SK-N-SH (cell line): Measurements from ENCODE around the gene EAF2. TPM values are rescaled to one million over a fixed set of nuclear protein-coding genes. Genes with fewer than 3 reads are reported as not detected.

Source experiments
- CTCF ChIA-PET: fragments of 300-600, 350-600 bp; formaldehyde crosslinking; extraction: SDS; loops from one replicate; lab custom pipeline; 2021; lab: Yijun Ruan, JAX
- POLR2A ChIA-PET: fragments of 350-600 bp; sonication (Branson Sonifier 250); formaldehyde crosslinking; extraction: SDS; loops from one replicate; lab custom pipeline; 2020; ENCODE audit warnings: antibody characterized with exemption, inconsistent platforms; lab: Yijun Ruan, JAX
- DNase-seq: peaks from one replicate; pipeline ENCODE4 v3.0.0; 2012
- H2AFZ ChIP-seq: fragments of 200-600 bp; sonication (generic); 2 replicates; pipeline ENCODE4 v1.8.1; 2016; ENCODE audit warnings: antibody characterized with exemption, mild to moderate bottlenecking, low read depth
- H3F3A ChIP-seq: fragments of 200-600 bp; sonication (generic); replicated peaks from 2 replicates; pipeline ENCODE3; 2016; ENCODE audit warnings: antibody characterized with exemption, mild to moderate bottlenecking; ENCODE audit not compliant: insufficient read depth
- H3K27ac ChIP-seq, 2 experiments: fragments of 200-500 bp in 1 of 2; fragments of 200-600 bp in 1 of 2; sonication (Bioruptor generic) in 1 of 2; sonication (generic), shearing (Covaris generic) in 1 of 2; 2 replicates each; pipeline versions ENCODE4 v1.5.1 to v1.6.1; 2014 to 2016; ENCODE audit warnings: low read depth in 2 of 2, inconsistent platforms in 1 of 2, low read length in 1 of 2, mild to moderate bottlenecking in 1 of 2, mixed read lengths in 1 of 2
- H3K27me3 ChIP-seq: fragments of 200-600 bp; sonication (generic), shearing (Covaris generic); 2 replicates; pipeline ENCODE4 v1.6.1; 2016; ENCODE audit warnings: mixed run types; ENCODE audit not compliant: insufficient read depth
- H3K36me3 ChIP-seq, 2 experiments: fragments of 200-500 bp in 1 of 2; fragments of 200-600 bp in 1 of 2; sonication (Bioruptor generic) in 1 of 2; sonication (generic) in 1 of 2; replicated peaks in 1 of 2; 2 replicates each; pipeline versions ENCODE3 to v1.5.1; 2014 to 2016; ENCODE audit warnings: low read length in 1 of 2, mild to moderate bottlenecking in 1 of 2; ENCODE audit not compliant: insufficient read depth in 2 of 2, control insufficient read depth in 1 of 2
- H3K4me1 ChIP-seq, 2 experiments: fragments of 200-500 bp in 1 of 2; fragments of 200-600 bp in 1 of 2; sonication (Bioruptor generic) in 1 of 2; sonication (generic), shearing (Covaris generic) in 1 of 2; 2 replicates each; pipeline versions ENCODE4 v1.5.1 to v1.6.1; 2014 to 2016; ENCODE audit warnings: low read depth in 1 of 2, low read length in 1 of 2, mixed run types in 1 of 2; ENCODE audit not compliant: insufficient read depth in 2 of 2, control insufficient read depth in 1 of 2
- H3K4me2 ChIP-seq: fragments of 200-600 bp; sonication (generic), shearing (Covaris generic); 2 replicates; pipeline ENCODE4 v1.6.1; 2017; ENCODE audit warnings: mixed run types
- H3K4me3 ChIP-seq, 2 experiments: fragments of 200-500 bp in 1 of 2; fragments of 200-600 bp in 1 of 2; sonication (Bioruptor generic) in 1 of 2; sonication (generic), shearing (Covaris generic) in 1 of 2; 2 replicates each; pipeline versions ENCODE4 v1.5.1 to v1.8.1; 2014 to 2016; ENCODE audit warnings: low read depth in 2 of 2, inconsistent platforms in 1 of 2, low read length in 1 of 2, mild to moderate bottlenecking in 1 of 2, mixed read lengths in 1 of 2, moderate library complexity in 1 of 2
- H3K79me2 ChIP-seq: fragments of 200-600 bp; sonication (generic); 2 replicates; pipeline ENCODE4 v1.8.1; 2017; ENCODE audit warnings: mild to moderate bottlenecking; ENCODE audit not compliant: insufficient read depth
- H3K9ac ChIP-seq: fragments of 200-600 bp; sonication (generic); 2 replicates; pipeline ENCODE4 v1.6.1; 2017; ENCODE audit warnings: mixed run types
- H3K9me2 ChIP-seq: fragments of 200-600 bp; sonication (generic); 2 replicates; pipeline ENCODE4 v1.6.1; 2017; ENCODE audit warnings: mixed run types
- H3K9me3 ChIP-seq: fragments of 200-600 bp; sonication (generic); 2 replicates; pipeline ENCODE4 v1.6.1; 2017; ENCODE audit warnings: mixed run types, mild to moderate bottlenecking, moderate library complexity
- H4K20me1 ChIP-seq: fragments of 200-600 bp; sonication (generic); 2 replicates; pipeline ENCODE4 v1.6.1; 2017; ENCODE audit warnings: mild to moderate bottlenecking, mixed run types; ENCODE audit not compliant: insufficient read depth
- EZH2phosphoT487 ChIP-seq: fragments of 200-600 bp; sonication (generic); IDR thresholded peaks from 2 replicates; pipeline ENCODE4 v1.6.1; 2017; ENCODE audit warnings: low read depth, mixed run types, mild to moderate bottlenecking, antibody characterized with exemption, moderate library complexity, borderline replicate concordance
- FOXJ3 ChIP-seq: sonication (generic); formaldehyde crosslinking; IDR thresholded peaks from 2 replicates; pipeline ENCODE4 v1.5.1; 2020; ENCODE audit warnings: mild to moderate bottlenecking, missing genetic modification reagents
- FOXM1 ChIP-seq: IDR thresholded peaks from 2 replicates; pipeline ENCODE4 v1.4.0; 2012; ENCODE audit warnings: low read depth, mild to moderate bottlenecking
- GABPA ChIP-seq: IDR thresholded peaks from 2 replicates; pipeline ENCODE4 v1.4.0; 2012; ENCODE audit warnings: low read depth, mild to moderate bottlenecking
- GATA2 ChIP-seq: sonication (generic); formaldehyde crosslinking; IDR thresholded peaks from 2 replicates; pipeline ENCODE4 v1.5.0; 2020; ENCODE audit warnings: mild to moderate bottlenecking, missing genetic modification reagents
- JUND ChIP-seq: IDR thresholded peaks from 2 replicates; pipeline ENCODE4 v1.4.0; 2012
- MEF2A ChIP-seq: IDR thresholded peaks from 2 replicates; pipeline ENCODE4 v1.4.0; 2012; ENCODE audit warnings: low read depth, borderline replicate concordance
- NRF1 ChIP-seq: IDR thresholded peaks from 2 replicates; pipeline ENCODE4 v1.6.1; 2012; ENCODE audit warnings: low read depth, mild to moderate bottlenecking, low read length
- RAD21 ChIP-seq: IDR thresholded peaks from 2 replicates; pipeline ENCODE4 v1.6.1; 2012; ENCODE audit warnings: mild to moderate bottlenecking, low read length
- RFX5 ChIP-seq: IDR thresholded peaks from 2 replicates; pipeline ENCODE4 v1.6.1; 2012; ENCODE audit warnings: mild to moderate bottlenecking, improper control_type of control experiment, low read length
- RXRA ChIP-seq: IDR thresholded peaks from 2 replicates; pipeline ENCODE4 v1.4.0; 2012; ENCODE audit warnings: low read depth, mild to moderate bottlenecking, borderline replicate concordance
- TEAD4 ChIP-seq: IDR thresholded peaks from 2 replicates; pipeline ENCODE4 v1.4.0; 2012; ENCODE audit warnings: mild to moderate bottlenecking, borderline replicate concordance; ENCODE audit not compliant: insufficient read depth
- ZBTB33 ChIP-seq: IDR thresholded peaks from 2 replicates; pipeline ENCODE4 v1.4.0; 2012; ENCODE audit warnings: low read depth, borderline replicate concordance
- polyA plus RNA-seq, 3 experiments: library from polyadenylated mRNA; depleted of rRNA; stranded (reverse); fragments of >200 nt; gene quantifications; 2 replicates each; pipeline ENCODE4 v1.2.3, GENCODE V29; 2012
- TF ChIP-seq, protein P1 (sequence below): fragments of 150-350 bp; IDR thresholded peaks from 2 replicates; pipeline ENCODE4 v1.6.1; 2016; ENCODE audit warnings: mild to moderate bottlenecking, low read depth, low read length
- TF ChIP-seq, protein P2 (sequence below): IDR thresholded peaks from 2 replicates; pipeline ENCODE4 v1.4.0; 2012; ENCODE audit warnings: low read depth, borderline replicate concordance
- TF ChIP-seq, protein P3 (sequence below): IDR thresholded peaks from 2 replicates; pipeline ENCODE4 v1.4.0; 2012; ENCODE audit warnings: low read depth

Gene EAF2
- polyA plus RNA-seq, 1 of the 3 experiments (the other 2 are of a cell fraction) = 0.85 TPM

DNA sequence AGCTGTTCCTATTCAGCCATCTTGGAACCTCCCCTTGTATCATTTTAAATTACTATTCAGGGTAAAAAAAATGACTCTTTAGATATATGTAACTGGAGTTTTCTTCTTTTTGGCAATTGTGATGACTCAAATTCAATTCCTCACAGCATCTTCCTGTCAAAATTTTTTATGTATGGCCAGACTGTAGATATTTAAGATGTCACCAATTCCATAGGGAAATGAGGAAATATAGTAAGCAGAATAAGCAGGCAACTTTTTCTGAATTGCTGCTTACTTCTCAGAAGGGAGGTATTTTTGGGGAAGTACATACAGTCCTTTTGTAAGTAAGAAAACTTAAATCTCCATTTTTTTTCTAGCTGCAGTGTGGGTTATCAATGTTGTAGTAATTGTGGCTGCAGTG lies 28.8 kb downstream of the EAF2 start:
- DNase-seq = no peak
- Histone ChIP-seq H3K79me2 (no peaks in the 10 kb centered on the region), H3K36me3 (no peaks in the 10 kb centered on the region), H4K20me1 (no peaks in the 10 kb centered on the region), H3F3A (no peaks in the 10 kb centered on the region), H3K27me3 (no peaks in the 10 kb centered on the region), H3K9me2 (peaks cover 4% of the 10 kb centered on the region; the same call in 1 of the 2 replicates), H2AFZ (no peak overlapping the region), H3K4me2 (no peak overlapping the region), H3K4me3 (no peak overlapping the region), H3K4me1 (no peaks in the 10 kb centered on the region), H3K27ac (no peak overlapping the region), H3K9me3 (no peaks in the 10 kb centered on the region), H3K9ac (no peak overlapping the region)
- POLR2A ChIA-PET = no interaction called here
- no peak for TF ChIP-seq NRF1
- TF ChIP-seq ZBTB33 = no peak
- TF ChIP-seq GABPA = no peak
- TF ChIP-seq GATA2 (CRISPR knock-in tag) = no peak
- TF ChIP-seq FOXM1 = no peak
- no peak for TF ChIP-seq JUND
- no peak for TF ChIP-seq FOXJ3 (CRISPR knock-in tag)
- TF ChIP-seq, protein P1, sequence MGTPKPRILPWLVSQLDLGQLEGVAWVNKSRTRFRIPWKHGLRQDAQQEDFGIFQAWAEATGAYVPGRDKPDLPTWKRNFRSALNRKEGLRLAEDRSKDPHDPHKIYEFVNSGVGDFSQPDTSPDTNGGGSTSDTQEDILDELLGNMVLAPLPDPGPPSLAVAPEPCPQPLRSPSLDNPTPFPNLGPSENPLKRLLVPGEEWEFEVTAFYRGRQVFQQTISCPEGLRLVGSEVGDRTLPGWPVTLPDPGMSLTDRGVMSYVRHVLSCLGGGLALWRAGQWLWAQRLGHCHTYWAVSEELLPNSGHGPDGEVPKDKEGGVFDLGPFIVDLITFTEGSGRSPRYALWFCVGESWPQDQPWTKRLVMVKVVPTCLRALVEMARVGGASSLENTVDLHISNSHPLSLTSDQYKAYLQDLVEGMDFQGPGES = no peak
- no peak for TF ChIP-seq RFX5
- TF ChIP-seq RAD21 = no peak
- TF ChIP-seq MEF2A = no peak
- no peak for TF ChIP-seq TEAD4
- no peak for TF ChIP-seq RXRA
- TF ChIP-seq, protein P2, sequence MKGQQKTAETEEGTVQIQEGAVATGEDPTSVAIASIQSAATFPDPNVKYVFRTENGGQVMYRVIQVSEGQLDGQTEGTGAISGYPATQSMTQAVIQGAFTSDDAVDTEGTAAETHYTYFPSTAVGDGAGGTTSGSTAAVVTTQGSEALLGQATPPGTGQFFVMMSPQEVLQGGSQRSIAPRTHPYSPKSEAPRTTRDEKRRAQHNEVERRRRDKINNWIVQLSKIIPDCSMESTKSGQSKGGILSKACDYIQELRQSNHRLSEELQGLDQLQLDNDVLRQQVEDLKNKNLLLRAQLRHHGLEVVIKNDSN = no peak
- no peak for TF ChIP-seq EZH2phosphoT487
- TF ChIP-seq, protein P3, sequence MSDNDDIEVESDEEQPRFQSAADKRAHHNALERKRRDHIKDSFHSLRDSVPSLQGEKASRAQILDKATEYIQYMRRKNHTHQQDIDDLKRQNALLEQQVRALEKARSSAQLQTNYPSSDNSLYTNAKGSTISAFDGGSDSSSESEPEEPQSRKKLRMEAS = no peak
- CTCF ChIA-PET = interaction anchor here (1.2 kb wide), 1 partner anchor 12 kb away, joined by 4 read pairs; no protein-coding TSS in a partner anchor
